H9 (cell line): Measurements from ENCODE around the gene PCGF5. TPM values are rescaled to one million over a fixed set of nuclear protein-coding genes. Genes with fewer than 3 reads are reported as not detected.

Experiments
- DNase-seq: peaks from one replicate; pipeline ENCODE4 v3.0.0-alpha.2; 2017
- H2AFZ ChIP-seq: one replicate; pipeline ENCODE4 v1.6.1; 2013; ENCODE audit warnings: mild to moderate bottlenecking, low read length, control low read depth, moderate library complexity
- H2AK5ac ChIP-seq: 2 replicates; pipeline ENCODE4 v1.6.1; 2013; ENCODE audit warnings: low read length, control low read depth, mixed read lengths; ENCODE audit not compliant: insufficient read length
- H2BK120ac ChIP-seq: one replicate; pipeline ENCODE4 v1.6.1; 2013; ENCODE audit warnings: low read depth, mild to moderate bottlenecking, low read length, control low read depth, inconsistent platforms; ENCODE audit not compliant: poor library complexity, severe bottlenecking
- H2BK12ac ChIP-seq: 2 replicates; pipeline ENCODE4 v1.6.1; 2013; ENCODE audit warnings: low read length, control low read depth, mixed read lengths, low read depth; ENCODE audit not compliant: insufficient read length
- H2BK15ac ChIP-seq: 2 replicates; pipeline ENCODE4 v1.6.1; 2013; ENCODE audit warnings: low read depth, low read length, control low read depth
- H2BK20ac ChIP-seq: one replicate; pipeline ENCODE4 v1.6.1; 2013; ENCODE audit warnings: low read depth, mild to moderate bottlenecking, low read length, control low read depth, inconsistent platforms; ENCODE audit not compliant: poor library complexity, severe bottlenecking
- H2BK5ac ChIP-seq: 2 replicates; pipeline ENCODE4 v1.6.1; 2013; ENCODE audit warnings: low read length, control low read depth, mixed read lengths; ENCODE audit not compliant: insufficient read length
- H3K14ac ChIP-seq: 2 replicates; pipeline ENCODE4 v1.6.1; 2013; ENCODE audit warnings: low read length, control low read depth; ENCODE audit not compliant: insufficient read depth
- H3K18ac ChIP-seq: 2 replicates; pipeline ENCODE4 v1.6.1; 2013; ENCODE audit warnings: low read depth, mild to moderate bottlenecking, mixed read lengths, low read length, control low read depth; ENCODE audit not compliant: insufficient read length
- H3K23ac ChIP-seq: 2 replicates; pipeline ENCODE4 v1.6.1; 2013; ENCODE audit warnings: low read length, control low read depth, mixed read lengths, low read depth; ENCODE audit not compliant: insufficient read length
- H3K23me2 ChIP-seq: 2 replicates; pipeline ENCODE4 v1.6.1; 2013; ENCODE audit warnings: low read depth, mild to moderate bottlenecking, mixed read lengths, low read length, control low read depth; ENCODE audit not compliant: insufficient read length, poor library complexity, severe bottlenecking
- H3K27ac ChIP-seq: 2 replicates; pipeline ENCODE4 v1.5.1; 2013; ENCODE audit warnings: low read length, control low read depth, mixed read lengths, low read depth; ENCODE audit not compliant: insufficient read length
- H3K27me3 ChIP-seq: 2 replicates; pipeline ENCODE4 v1.6.1; 2013; ENCODE audit warnings: low read length, control low read depth, inconsistent platforms; ENCODE audit not compliant: insufficient read depth
- H3K4ac ChIP-seq: 2 replicates; pipeline ENCODE4 v1.6.1; 2013; ENCODE audit warnings: low read depth, mild to moderate bottlenecking, control low read depth, inconsistent platforms, low read length, moderate library complexity
- H3K4me1 ChIP-seq: 2 replicates; pipeline ENCODE4 v1.6.1; 2013; ENCODE audit warnings: low read length, control low read depth, inconsistent platforms; ENCODE audit not compliant: insufficient read depth
- H3K4me2 ChIP-seq: 2 replicates; pipeline ENCODE4 v1.6.1; 2013; ENCODE audit warnings: low read length, control low read depth, mixed read lengths; ENCODE audit not compliant: insufficient read length, insufficient read depth
- H3K56ac ChIP-seq: 2 replicates; pipeline ENCODE4 v1.6.1; 2013; ENCODE audit warnings: low read depth, mild to moderate bottlenecking, mixed read lengths, low read length, control low read depth; ENCODE audit not compliant: insufficient read length
- H3K79me1 ChIP-seq: 2 replicates; pipeline ENCODE4 v1.6.1; 2013; ENCODE audit warnings: low read depth, mild to moderate bottlenecking, moderate library complexity, low read length, control low read depth, inconsistent platforms; ENCODE audit not compliant: insufficient read depth, poor library complexity, severe bottlenecking
- H3K79me2 ChIP-seq: 2 replicates; pipeline ENCODE4 v1.6.1; 2013; ENCODE audit warnings: low read length, control low read depth, inconsistent platforms; ENCODE audit not compliant: insufficient read depth
- H3K9ac ChIP-seq: 2 replicates; pipeline ENCODE4 v1.6.1; 2013; ENCODE audit warnings: low read length, control low read depth, mixed read lengths; ENCODE audit not compliant: insufficient read length; ENCODE audit errors: extremely low read depth
- H3K9me3 ChIP-seq: one replicate; pipeline ENCODE4 v1.6.1; 2013; ENCODE audit warnings: low read depth, low read length, inconsistent platforms; ENCODE audit not compliant: control insufficient read depth
- H3T11ph ChIP-seq: one replicate; pipeline ENCODE4 v1.6.1; 2013; ENCODE audit warnings: mild to moderate bottlenecking, low read length, control low read depth, inconsistent platforms
- H4K20me1 ChIP-seq: one replicate; pipeline ENCODE4 v1.6.1; 2013; ENCODE audit not compliant: control insufficient read depth, insufficient read length, insufficient read depth
- H4K5ac ChIP-seq: 2 replicates; pipeline ENCODE4 v1.6.1; 2013; ENCODE audit warnings: low read depth, mild to moderate bottlenecking, mixed read lengths, low read length, control low read depth; ENCODE audit not compliant: insufficient read length
- H4K8ac ChIP-seq: replicated peaks from 2 replicates; pipeline ENCODE4 v1.6.1; 2013; ENCODE audit warnings: low read length, control low read depth, mixed read lengths, low read depth; ENCODE audit not compliant: insufficient read length
- H4K91ac ChIP-seq: 2 replicates; pipeline ENCODE4 v1.6.1; 2013; ENCODE audit warnings: low read depth, mild to moderate bottlenecking, moderate library complexity, mixed read lengths, low read length, control low read depth; ENCODE audit not compliant: insufficient read length
- H3K27ac Mint-ChIP-seq, 3 experiments: 2 replicates in 2 of 3; 3 replicates in 1 of 3; pipeline ENCODE4 v1.8.0; 2020 to 2021; ENCODE audit warnings: mixed read lengths in 3 of 3, mild to moderate bottlenecking in 1 of 3, moderate library complexity in 1 of 3
- H3K27me3 Mint-ChIP-seq: 2 replicates; pipeline ENCODE4 v1.8.0; 2021; ENCODE audit warnings: low read depth, mild to moderate bottlenecking, moderate library complexity, mixed read lengths
- H3K36me3 Mint-ChIP-seq, 3 experiments: 2 replicates in 2 of 3; 3 replicates in 1 of 3; pipeline ENCODE4 v1.8.0; 2020 to 2021; ENCODE audit warnings: low read depth in 3 of 3, mixed read lengths in 3 of 3; ENCODE audit not compliant: insufficient read depth in 1 of 3
- H3K4me1 Mint-ChIP-seq, 2 experiments: 2 replicates each; pipeline ENCODE4 v1.8.0; 2020; ENCODE audit warnings: mixed read lengths in 2 of 2
- H3K4me3 Mint-ChIP-seq, 2 experiments: 2 replicates in 1 of 2; 3 replicates in 1 of 2; pipeline ENCODE4 v1.8.0; 2020 to 2021; ENCODE audit warnings: mild to moderate bottlenecking in 2 of 2, mixed read lengths in 2 of 2, moderate library complexity in 1 of 2
- H3K9me3 Mint-ChIP-seq, 2 experiments: 2 replicates in 1 of 2; 3 replicates in 1 of 2; pipeline ENCODE4 v1.8.0; 2020; ENCODE audit warnings: mild to moderate bottlenecking in 2 of 2, mixed read lengths in 2 of 2, moderate library complexity in 1 of 2
- CTCF ChIP-seq: fragments of 200-600 bp; sonication (generic); conservative IDR thresholded peaks from 3 replicates; pipeline ENCODE4 v1.8.0; 2021; ENCODE audit warnings: antibody characterized with exemption, mild to moderate bottlenecking
- WGBS: extraction: QIAGEN DNeasy Blood & Tissue Kit; methylation state at CpG from one replicate; pipeline ENCODE4 v1.1.7; 2013; ENCODE audit warnings: missing lambda C conversion rate, low lambda C conversion rate, mixed read lengths; ENCODE audit not compliant: insufficient read length; ENCODE audit errors: extremely low coverage; 5-methylcytosine and 5-hydroxymethylcytosine counted together
- total RNA-seq: library from RNA; stranded (reverse); gene quantifications from 2 replicates; pipeline ENCODE4 v1.2.1, GENCODE V29; 2021

PCGF5 gene
- total RNA-seq, 1 experiment from 2014 or later: 6.9 TPM

GRCh38 chr10:91309711-91310110, 89.2 kb downstream of the PCGF5 start:
- no peak overlapping the region for H4K91ac ChIP-seq

More at GRCh38 chr10:91309711-91310110, 89.2 kb downstream of the PCGF5 start:
- no peak overlapping the region for H4K8ac ChIP-seq
- H3K79me2 ChIP-seq: no peaks in the 10 kb centered on the region
- no peak overlapping the region for H4K5ac ChIP-seq
- TF ChIP-seq CTCF: no peak
- no peaks in the 10 kb centered on the region for H3K79me1 ChIP-seq
- DNase-seq: no peak
- peaks cover 13% of the 10 kb centered on the region for H3K27me3 Mint-ChIP-seq
- no peaks in the 10 kb centered on the region for H3K9me3 Mint-ChIP-seq
- H3K4ac ChIP-seq: no peak overlapping the region
- H4K20me1 ChIP-seq: no peaks in the 10 kb centered on the region
- H3K27ac Mint-ChIP-seq: no peak overlapping the region
- H3K27ac ChIP-seq: no peak overlapping the region
- no peak overlapping the region for H2BK15ac ChIP-seq
- H3K18ac ChIP-seq: no peak overlapping the region
- no peak overlapping the region for H2AFZ ChIP-seq
- H3K4me2 ChIP-seq: no peak overlapping the region
- no peak overlapping the region for H3K14ac ChIP-seq
- no peaks in the 10 kb centered on the region for H3K23me2 ChIP-seq
- no CpG with 5 or more reads among the region's 3 CpGs for WGBS
- no peaks in the 10 kb centered on the region for H3K36me3 Mint-ChIP-seq
- no peak overlapping the region for H3K56ac ChIP-seq
- H3K9ac ChIP-seq: no peak overlapping the region
- no peak overlapping the region for H2AK5ac ChIP-seq
- no peaks in the 10 kb centered on the region for H3K4me1 ChIP-seq
- H2BK12ac ChIP-seq: no peak overlapping the region
- H3K23ac ChIP-seq: no peak overlapping the region
- no peak overlapping the region for H3K4me3 Mint-ChIP-seq
- H2BK20ac ChIP-seq: no peak overlapping the region
- H3K27me3 ChIP-seq: no peaks in the 10 kb centered on the region
- no peak overlapping the region for H2BK5ac ChIP-seq
- no peaks in the 10 kb centered on the region for H3K4me1 Mint-ChIP-seq
- no peaks in the 10 kb centered on the region for H3K9me3 ChIP-seq
- H3T11ph ChIP-seq: no peak overlapping the region
- H2BK120ac ChIP-seq: no peak overlapping the region
